Astrocyte of the spinal cord (primary cell): ENCODE results near the gene STAB1.
A peak's percentile ranks its signal among the peaks of the same experiment; 100 is the strongest.

Experiments used
- DNase-seq: peaks from one replicate; pipeline ENCODE4 v3.0.0; 2011; ENCODE audit warnings: low read depth, low spot score
- H3K4me3 ChIP-seq: 2 replicates; pipeline ENCODE4 v1.5.1; 2011; ENCODE audit warnings: low read depth, mild to moderate bottlenecking, low read length, moderate library complexity
- CTCF ChIP-seq: IDR thresholded peaks from 2 replicates; pipeline ENCODE4 v1.5.1; 2012; ENCODE audit warnings: low read depth, mild to moderate bottlenecking, low read length, inconsistent platforms
- in situ Hi-C: cut with HindIII; loops from 2 replicates; pipeline ENCODE4 v1.10.0; 2017; ENCODE audit warnings: low sequenced_read_pairs

The STAB1 gene

GRCh38 chr3:52461874-52462273 is 33.3 kb upstream of the STAB1 start:
- no peak for TF ChIP-seq CTCF
- in situ Hi-C loops = no loop called here
- DNase-seq = no peak
- no peak overlapping the region for H3K4me3 ChIP-seq

- DNase-seq = no peak
- in situ Hi-C loops = no loop called here
- no peak overlapping the region for H3K4me3 ChIP-seq
- TF ChIP-seq CTCF = no peak
These were observed 31.7 kb upstream of the STAB1 start for GRCh38 chr3:52463416-52463815.

- in situ Hi-C loops = no loop called here
- no peak for DNase-seq
- TF ChIP-seq CTCF = no peak
- H3K4me3 ChIP-seq = no peak overlapping the region
These were observed 26.8 kb upstream of the STAB1 start for GRCh38 chr3:52468336-52468735.

GRCh38 chr3:52469001-52469400 is 26.1 kb upstream of the STAB1 start:
- in situ Hi-C loops = no loop called here
- TF ChIP-seq CTCF = no peak
- DNase-seq = no peak
- H3K4me3 ChIP-seq = no peak overlapping the region

GRCh38 chr3:52470920-52471319 is 24.2 kb upstream of the STAB1 start:
- no peak for TF ChIP-seq CTCF
- DNase-seq = no peak
- in situ Hi-C loops = no loop called here
- H3K4me3 ChIP-seq = no peak overlapping the region

- peak; percentile 73 for TF ChIP-seq CTCF
- no peak overlapping the region for H3K4me3 ChIP-seq
- in situ Hi-C loops = no loop called here
- peak; percentile 36 for DNase-seq
These were observed 23.5 kb upstream of the STAB1 start for GRCh38 chr3:52471371-52472238.
